Chondrocyte (in vitro differentiated cells): Measurements from ENCODE around the gene PRR12. TPM values are rescaled to one million over a fixed set of nuclear protein-coding genes. Genes with fewer than 3 reads are reported as not detected.

Experiments
- DNase-seq: peaks from one replicate; pipeline ENCODE4 v3.0.0; 2021; ENCODE audit warnings: mixed read lengths, low spot score
- H3K27ac Mint-ChIP-seq: one replicate; pipeline ENCODE4 v1.8.0; 2021; ENCODE audit warnings: mild to moderate bottlenecking, moderate library complexity, mixed read lengths; ENCODE audit not compliant: unreplicated experiment
- H3K27me3 Mint-ChIP-seq: 2 replicates; pipeline ENCODE4 v1.8.0; 2021; ENCODE audit warnings: low read depth, mixed read lengths
- H3K36me3 Mint-ChIP-seq: 2 replicates; pipeline ENCODE4 v1.8.0; 2021; ENCODE audit warnings: low read depth, mixed read lengths
- H3K4me1 Mint-ChIP-seq: 2 replicates; pipeline ENCODE4 v1.8.0; 2021; ENCODE audit warnings: low read depth, mild to moderate bottlenecking, mixed read lengths
- H3K4me3 Mint-ChIP-seq: one replicate; pipeline ENCODE4 v1.8.0; 2021; ENCODE audit warnings: mild to moderate bottlenecking, moderate library complexity, mixed read lengths; ENCODE audit not compliant: unreplicated experiment
- H3K9me3 Mint-ChIP-seq: 2 replicates; pipeline ENCODE4 v1.8.0; 2021; ENCODE audit warnings: low read depth, mixed read lengths
- total RNA-seq: library from RNA; stranded (reverse); gene quantifications from 3 replicates; pipeline ENCODE4 v1.2.1, GENCODE V29; 2021
- TF ChIP-seq, protein P1 (sequence below): fragments of 200-600 bp; sonication (generic); IDR thresholded peaks from 2 replicates; pipeline ENCODE4 v1.5.0; 2021; ENCODE audit warnings: antibody characterized with exemption, mild to moderate bottlenecking, moderate library complexity

Gene PRR12
- total RNA-seq, 1 donor from 2014 or later, result 23.8 TPM

DNA sequence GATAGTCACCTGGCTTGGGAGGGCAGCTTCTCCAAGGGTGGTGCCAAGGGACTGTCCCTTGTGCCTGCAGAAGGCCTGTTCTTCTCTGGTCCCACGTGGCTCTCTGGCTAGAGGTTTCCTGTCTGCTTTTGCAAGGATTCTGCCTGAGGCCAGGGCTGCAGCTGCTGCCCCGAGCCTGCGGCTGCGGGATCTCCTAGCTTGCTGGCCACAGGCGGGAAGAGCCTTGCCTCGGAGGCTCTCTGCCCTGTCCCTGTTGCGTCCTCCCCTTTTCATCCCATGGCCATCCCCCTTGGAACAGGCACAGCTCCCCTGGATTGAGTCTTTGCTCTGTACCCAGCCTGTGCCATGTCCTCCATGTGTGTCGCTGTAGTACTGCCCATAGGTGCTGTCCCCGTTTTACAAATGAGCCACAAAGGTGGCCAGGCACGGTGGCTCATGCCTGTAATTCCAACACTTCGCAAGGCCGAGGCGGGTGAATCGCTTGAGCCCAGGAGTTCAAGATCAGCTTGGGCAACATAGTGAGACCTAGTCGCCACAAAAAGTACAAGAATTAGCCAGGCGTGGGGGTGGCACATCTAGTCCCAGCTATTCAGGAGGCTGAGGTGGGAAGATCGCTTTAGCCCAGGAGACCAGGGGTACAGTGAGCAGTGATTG lies 65.6 kb downstream of the PRR12 start:
- Mint-ChIP-seq H3K27me3 (no peaks in the 10 kb centered on the region), H3K9me3 (no peaks in the 10 kb centered on the region), H3K4me1 (no peaks in the 10 kb centered on the region), H3K27ac (no peak overlapping the region), H3K4me3 (no peak overlapping the region), H3K36me3 (peaks cover 18% of the 10 kb centered on the region)
- DNase-seq, result no peak
- TF ChIP-seq, protein P1, sequence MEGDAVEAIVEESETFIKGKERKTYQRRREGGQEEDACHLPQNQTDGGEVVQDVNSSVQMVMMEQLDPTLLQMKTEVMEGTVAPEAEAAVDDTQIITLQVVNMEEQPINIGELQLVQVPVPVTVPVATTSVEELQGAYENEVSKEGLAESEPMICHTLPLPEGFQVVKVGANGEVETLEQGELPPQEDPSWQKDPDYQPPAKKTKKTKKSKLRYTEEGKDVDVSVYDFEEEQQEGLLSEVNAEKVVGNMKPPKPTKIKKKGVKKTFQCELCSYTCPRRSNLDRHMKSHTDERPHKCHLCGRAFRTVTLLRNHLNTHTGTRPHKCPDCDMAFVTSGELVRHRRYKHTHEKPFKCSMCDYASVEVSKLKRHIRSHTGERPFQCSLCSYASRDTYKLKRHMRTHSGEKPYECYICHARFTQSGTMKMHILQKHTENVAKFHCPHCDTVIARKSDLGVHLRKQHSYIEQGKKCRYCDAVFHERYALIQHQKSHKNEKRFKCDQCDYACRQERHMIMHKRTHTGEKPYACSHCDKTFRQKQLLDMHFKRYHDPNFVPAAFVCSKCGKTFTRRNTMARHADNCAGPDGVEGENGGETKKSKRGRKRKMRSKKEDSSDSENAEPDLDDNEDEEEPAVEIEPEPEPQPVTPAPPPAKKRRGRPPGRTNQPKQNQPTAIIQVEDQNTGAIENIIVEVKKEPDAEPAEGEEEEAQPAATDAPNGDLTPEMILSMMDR, result no peak

DNA sequence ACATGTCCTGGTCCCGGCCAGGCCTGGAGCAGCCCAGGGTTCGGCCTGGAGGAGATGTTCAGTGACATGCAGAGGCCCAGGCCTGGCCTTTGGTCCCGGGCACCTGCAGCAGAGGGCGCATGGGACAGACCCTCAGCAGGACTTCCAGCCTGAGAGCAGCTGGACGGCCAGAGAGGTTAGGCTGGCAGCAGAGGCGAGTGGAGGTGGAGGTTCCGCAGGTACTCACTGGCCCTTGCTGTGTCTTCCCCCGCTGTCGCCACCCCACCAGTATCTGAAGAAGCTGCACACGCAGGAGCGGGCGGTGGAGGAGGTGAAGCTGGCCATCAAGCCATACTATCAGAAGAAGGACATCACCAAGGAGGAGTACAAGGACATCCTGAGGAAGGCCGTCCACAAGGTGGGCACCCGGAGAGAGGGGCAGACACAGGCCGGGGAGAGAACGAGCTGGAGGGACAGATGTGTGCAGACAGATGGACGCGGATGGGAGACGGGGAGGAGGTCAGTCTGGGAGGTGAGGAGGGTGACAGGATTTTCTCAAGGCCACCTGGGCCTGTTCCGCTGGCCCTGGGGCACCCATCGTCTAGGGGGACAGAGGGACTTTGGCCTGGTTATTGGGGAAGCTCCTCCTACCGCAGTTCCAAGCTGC lies 66.6 kb downstream of the PRR12 start:
- peak overlapping the region; percentile 33 for H3K27ac Mint-ChIP-seq
- H3K36me3 Mint-ChIP-seq, result peaks cover 18% of the 10 kb centered on the region
- TF ChIP-seq, protein P1, result no peak
- no peak overlapping the region for H3K4me3 Mint-ChIP-seq
- H3K27me3 Mint-ChIP-seq, result no peaks in the 10 kb centered on the region
- H3K4me1 Mint-ChIP-seq, result no peaks in the 10 kb centered on the region
- no peaks in the 10 kb centered on the region for H3K9me3 Mint-ChIP-seq
- DNase-seq, result no peak

DNA sequence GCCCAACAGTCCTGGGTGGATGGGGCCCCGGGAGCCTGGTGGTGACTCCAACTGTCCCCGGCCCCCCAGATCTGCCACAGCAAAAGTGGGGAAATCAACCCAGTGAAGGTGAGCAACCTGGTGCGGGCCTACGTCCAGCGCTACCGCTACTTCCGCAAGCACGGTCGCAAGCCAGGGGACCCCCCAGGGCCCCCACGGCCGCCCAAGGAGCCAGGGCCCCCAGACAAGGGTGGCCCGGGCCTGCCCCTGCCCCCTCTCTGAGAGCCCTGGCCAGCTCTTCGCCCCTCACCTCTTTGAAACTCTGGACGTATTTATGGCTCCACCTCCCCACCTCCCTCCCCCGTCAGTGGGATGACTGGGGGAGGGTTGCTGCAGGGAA lies 67.1 kb downstream of the PRR12 start:
- Mint-ChIP-seq H3K27ac (no peak overlapping the region), H3K9me3 (no peaks in the 10 kb centered on the region), H3K4me1 (no peaks in the 10 kb centered on the region), H3K36me3 (peaks cover 16% of the 10 kb centered on the region), H3K27me3 (no peaks in the 10 kb centered on the region), H3K4me3 (no peak overlapping the region)
- TF ChIP-seq, protein P1, result no peak
- DNase-seq, result no peak

DNA sequence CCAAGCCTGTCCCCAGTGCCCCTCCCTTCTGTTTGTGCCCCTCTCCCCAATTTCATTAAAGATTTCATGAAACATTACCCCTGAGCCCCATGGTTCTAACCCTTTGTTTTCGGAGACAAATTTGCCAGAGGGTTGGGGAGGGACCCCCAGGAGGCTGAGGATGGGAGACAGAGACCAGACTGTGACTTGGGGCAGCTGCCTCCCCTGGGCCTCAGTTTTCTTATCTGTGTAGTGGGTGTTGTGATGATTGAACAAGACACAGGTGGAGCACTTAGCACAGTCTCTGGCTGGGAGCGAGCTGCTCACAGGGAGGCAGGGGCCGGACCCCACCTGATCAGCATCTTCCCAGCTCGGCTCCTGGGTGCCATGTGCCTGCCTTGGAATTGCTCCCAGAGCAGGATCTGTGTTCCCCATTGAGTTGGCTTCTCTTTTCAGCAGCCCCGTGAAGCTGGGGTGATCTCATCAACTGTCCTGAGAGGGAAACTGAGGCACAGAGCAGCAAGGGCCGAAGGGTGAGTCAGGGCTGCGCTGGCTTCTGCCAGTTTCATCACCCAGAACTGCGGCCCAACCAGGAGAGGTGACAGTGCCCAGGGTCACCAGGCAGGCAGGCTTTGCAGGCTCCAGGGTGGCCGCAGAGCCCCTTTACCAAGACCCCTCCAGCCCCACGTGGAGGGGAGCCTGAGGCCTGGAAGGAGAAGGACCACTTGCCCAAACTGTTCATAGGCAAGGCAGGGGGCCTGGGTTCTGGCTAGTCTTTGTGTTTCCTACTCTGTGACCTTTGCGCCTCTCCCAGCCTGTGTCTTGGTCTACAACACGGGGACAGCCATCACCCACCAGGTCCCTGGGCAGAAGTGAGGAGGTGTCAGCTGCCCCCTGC lies 67.8 kb downstream of the PRR12 start:
- no peaks in the 10 kb centered on the region for H3K27me3 Mint-ChIP-seq
- no peaks in the 10 kb centered on the region for H3K9me3 Mint-ChIP-seq
- no peak for DNase-seq
- H3K36me3 Mint-ChIP-seq, result peaks cover 15% of the 10 kb centered on the region
- TF ChIP-seq, protein P1, result no peak
- H3K27ac Mint-ChIP-seq, result peak overlapping the region; percentile 32
- peaks cover 2% of the 10 kb centered on the region for H3K4me1 Mint-ChIP-seq
- H3K4me3 Mint-ChIP-seq, result no peak overlapping the region

DNA sequence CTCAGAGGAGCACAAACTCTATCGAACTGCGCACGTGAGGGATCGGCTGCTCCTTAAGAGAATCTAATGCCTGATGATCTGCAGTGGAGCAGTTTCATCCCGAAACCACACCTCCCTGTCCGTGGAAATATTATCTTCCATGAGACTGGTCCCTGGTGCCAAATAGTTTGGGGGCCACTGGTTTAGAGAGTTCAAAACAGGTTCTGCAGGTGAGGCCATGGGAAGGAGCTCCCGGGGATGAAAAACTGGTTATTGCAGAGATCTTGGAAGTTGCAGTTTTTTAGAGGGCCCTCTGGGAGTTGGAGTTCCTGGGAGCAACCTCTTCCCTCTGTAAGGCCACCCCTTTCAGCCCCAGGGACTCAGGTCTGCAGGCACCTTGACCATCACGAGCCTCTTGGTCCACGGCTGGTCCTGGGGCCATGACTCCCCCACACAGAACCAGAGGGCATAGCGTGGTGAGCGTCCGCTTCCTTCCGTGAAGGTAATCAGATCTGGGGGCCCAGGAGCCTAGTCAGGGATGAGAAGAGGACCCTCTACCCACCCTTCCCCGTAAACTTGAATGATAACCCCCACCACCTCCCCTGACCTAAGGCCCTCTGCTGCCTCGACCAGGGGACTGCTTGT lies 69.5 kb downstream of the PRR12 start:
- peaks cover 6% of the 10 kb centered on the region for H3K36me3 Mint-ChIP-seq
- H3K27me3 Mint-ChIP-seq, result no peaks in the 10 kb centered on the region
- no peak for DNase-seq
- peaks cover 15% of the 10 kb centered on the region for H3K4me1 Mint-ChIP-seq
- no peak overlapping the region for H3K4me3 Mint-ChIP-seq
- TF ChIP-seq, protein P1, result no peak
- H3K9me3 Mint-ChIP-seq, result no peaks in the 10 kb centered on the region
- H3K27ac Mint-ChIP-seq, result no peak overlapping the region
